Subcutaneous adipose tissue (tissue), 4 donors: Measurements from ENCODE around the gene APCDD1L. TPM values are rescaled to one million over a fixed set of nuclear protein-coding genes. Genes with fewer than 3 reads are reported as not detected.

Source experiments
- total RNA-seq, 4 donors: library from RNA; depleted of rRNA; stranded (reverse); fragments of >200 nt; gene quantifications; one replicate each; pipeline ENCODE4 v1.1.0, GENCODE V29; 2016
- TF ChIP-seq, protein P1 (sequence below): fragments of 450-650 bp; IDR thresholded peaks from one replicate; pipeline ENCODE4 v1.5.1; 2016; ENCODE audit warnings: low read depth, mild to moderate bottlenecking, control low read depth, antibody characterized with exemption, moderate library complexity

The APCDD1L gene
- total RNA-seq, 4 donors from 2014 or later: 0.17 to 0.22 TPM; not detected in 2

DNA sequence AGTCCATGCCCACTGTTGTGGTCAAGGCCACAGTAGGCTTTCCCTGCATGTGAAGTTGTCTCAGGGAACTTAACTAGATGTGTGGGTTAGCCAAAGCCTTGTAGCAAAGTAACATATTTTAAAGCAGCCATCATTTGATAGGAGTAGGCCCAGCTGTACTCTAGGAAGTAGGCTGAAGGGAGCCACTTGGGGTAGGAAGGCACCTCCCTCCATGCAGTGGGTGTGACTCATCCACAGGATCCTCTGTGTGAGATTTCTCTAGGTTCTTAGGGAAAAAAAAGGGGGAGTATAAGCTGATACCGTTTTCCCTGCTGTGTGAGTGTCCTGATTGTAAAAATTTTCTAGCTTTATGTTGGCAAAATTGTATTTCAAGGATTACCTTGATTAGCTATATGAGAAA lies 81.4 kb downstream of the APCDD1L start:
- TF ChIP-seq, protein P1, sequence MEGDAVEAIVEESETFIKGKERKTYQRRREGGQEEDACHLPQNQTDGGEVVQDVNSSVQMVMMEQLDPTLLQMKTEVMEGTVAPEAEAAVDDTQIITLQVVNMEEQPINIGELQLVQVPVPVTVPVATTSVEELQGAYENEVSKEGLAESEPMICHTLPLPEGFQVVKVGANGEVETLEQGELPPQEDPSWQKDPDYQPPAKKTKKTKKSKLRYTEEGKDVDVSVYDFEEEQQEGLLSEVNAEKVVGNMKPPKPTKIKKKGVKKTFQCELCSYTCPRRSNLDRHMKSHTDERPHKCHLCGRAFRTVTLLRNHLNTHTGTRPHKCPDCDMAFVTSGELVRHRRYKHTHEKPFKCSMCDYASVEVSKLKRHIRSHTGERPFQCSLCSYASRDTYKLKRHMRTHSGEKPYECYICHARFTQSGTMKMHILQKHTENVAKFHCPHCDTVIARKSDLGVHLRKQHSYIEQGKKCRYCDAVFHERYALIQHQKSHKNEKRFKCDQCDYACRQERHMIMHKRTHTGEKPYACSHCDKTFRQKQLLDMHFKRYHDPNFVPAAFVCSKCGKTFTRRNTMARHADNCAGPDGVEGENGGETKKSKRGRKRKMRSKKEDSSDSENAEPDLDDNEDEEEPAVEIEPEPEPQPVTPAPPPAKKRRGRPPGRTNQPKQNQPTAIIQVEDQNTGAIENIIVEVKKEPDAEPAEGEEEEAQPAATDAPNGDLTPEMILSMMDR: no peak

DNA sequence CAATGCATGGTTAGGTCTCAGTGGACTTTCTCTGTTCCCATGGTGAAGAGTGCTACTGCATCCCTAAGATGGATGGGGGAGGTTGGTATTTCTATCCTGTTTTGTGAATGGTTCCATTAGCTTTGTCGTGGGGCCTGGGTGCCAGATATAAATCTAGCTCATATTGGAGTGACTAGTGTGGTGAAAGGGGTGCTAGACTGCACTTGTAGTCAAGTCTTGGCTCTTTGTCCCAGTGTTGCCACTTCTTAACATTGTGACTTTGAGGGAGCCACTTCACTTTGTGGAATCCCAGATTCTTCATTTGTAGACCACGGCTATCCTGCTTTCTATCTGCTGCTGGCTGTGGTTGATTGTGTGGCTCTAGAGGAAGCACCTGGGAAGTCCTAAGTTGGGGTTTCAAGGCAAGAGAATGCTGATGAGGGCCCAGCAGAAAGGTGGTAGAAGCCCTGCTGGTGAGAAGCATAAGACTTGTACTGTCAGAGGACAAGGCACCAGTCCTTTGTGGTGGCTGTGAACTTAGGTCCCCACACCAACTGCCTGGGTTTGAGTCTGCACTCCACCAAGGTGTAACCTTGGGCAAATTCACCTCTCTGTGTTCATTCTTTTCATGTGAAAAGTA lies 82.1 kb downstream of the APCDD1L start:
- TF ChIP-seq, protein P1: no peak

DNA sequence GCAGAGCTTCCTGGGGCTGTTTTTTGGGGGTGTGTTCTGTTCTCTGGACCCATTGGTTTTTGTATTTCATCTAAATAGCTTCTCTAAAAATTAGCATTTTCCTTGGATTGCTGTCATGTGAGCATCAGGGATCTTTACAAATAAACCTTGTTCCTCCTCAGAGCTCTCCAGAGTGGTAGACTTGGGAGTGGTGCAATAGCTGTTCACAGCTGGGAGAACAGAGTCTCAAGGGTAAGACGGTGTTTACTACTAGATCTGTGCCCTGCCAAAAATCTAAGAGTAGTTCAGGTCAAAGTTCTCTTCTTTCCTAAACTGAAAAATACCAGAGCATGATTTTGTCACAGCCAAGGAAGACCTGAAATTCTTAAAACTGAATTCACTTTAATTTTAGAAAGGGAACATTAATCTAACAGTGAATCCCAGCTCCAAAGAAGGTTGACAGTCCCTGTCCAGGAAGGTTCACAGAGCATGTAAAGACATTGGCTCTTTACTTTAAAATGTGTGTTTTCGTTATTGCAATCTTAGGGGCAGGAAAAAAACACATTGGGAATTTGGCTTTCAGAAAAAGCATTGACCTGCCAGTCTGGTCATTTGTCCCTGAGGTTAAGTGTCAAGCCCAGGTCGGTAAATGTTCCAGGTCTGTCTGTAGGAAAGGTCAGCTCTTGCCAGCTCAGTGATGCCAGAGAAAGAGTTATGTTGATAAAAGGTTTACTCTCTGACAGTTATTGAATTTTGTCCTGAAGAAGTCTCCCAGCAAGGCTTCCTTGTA lies 82.8 kb downstream of the APCDD1L start:
- TF ChIP-seq, protein P1: no peak

DNA sequence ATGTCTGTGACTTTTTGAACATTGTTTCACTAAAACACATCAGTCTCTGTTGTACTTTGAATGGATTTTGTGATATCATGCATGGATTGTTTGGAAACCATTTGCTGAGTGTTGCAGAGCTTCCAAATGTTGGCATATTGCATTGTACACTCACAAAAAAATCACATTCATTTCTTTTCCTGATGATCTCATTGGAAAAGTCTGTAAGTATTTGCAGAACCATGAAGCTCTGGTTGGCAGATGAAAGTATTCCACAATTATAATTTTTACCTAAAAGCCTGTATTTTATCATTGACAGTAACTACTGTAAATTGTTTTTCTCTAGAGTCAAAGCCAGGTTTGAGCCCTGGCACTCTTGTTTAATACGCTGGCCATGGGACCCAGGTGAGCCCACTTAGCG lies 84.1 kb downstream of the APCDD1L start:
- TF ChIP-seq, protein P1: no peak

DNA sequence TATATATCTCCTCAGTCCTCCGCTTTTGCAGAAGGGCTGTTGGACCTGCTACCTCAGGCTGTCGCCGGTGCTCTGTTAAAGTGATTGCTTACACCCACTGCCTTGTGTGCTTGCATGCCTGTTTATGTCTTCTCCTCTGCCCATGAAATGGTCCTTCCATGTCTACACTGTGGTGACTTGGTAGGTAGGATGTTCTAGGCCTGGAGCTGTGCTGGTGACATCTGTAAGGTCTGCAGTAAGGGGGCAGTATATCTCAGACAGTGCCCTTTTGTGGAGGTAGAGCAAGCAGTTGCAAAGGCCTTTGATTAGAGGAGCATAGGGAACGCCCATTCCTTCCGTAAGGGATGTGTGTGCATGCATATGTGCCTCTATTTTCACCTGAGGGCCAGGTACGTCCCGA lies 85.9 kb downstream of the APCDD1L start:
- TF ChIP-seq, protein P1: no peak

DNA sequence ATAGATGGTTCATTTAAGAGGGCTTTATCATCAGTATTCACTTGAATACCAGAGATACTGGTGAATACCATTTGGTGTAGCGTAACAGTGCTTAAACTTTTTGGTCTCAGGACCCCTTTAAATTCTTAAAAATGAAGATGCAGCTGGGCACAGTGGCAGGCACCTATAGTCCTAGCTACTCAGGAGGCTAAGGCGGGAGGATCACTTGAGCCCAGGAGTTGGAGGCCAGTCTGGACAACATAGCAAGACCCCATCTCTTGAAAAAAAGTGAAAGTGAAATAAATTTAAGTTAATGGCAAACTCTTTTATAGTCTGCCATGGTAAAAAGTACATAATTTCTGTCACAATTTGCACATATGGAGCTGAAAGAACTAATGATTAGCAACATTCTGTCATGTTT lies 86.8 kb downstream of the APCDD1L start:
- TF ChIP-seq, protein P1: no peak

DNA sequence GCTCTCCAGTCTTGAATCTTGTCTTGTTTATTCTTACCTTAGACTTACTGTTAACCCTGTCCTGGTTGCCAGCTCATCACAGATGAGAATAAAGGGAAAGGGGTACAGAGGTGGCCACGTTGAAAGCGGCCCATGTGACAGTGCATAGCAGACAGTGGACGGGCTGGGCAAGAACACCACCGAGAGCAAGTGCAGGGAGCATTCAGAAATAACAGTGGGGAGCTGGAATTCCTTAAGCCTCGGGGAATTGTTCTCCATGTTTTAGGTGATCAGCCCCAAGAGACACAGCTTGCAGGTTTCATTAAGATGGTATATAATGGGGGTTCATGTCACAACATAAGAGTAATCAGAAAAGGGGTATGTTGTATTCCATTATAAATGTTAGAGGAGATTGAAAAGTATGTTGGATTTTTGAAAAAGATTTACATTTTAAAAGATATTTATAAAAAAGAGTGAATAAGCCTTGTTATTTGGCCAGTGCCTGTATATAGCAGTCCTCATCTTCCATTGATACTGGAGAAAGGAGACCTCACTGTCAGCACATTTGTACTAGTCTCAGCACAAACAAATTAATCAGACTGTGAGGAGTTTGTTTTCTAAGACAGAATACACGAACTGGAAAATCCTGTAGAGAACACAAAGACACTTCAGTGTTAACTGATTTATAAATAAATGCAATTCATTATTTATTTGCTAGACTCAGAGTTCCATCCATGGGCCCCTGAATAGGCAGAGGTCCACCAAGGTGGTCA lies 90.8 kb downstream of the APCDD1L start:
- TF ChIP-seq, protein P1: no peak
